ENCODE data around the gene PSMB8.
"Not testable (repeated sequence)": the region's sequence is repeated elsewhere in the genome, so short reads cannot be mapped to it uniquely, and the experiment has no call there.

Gene PSMB8

GRCh38 chr6:32843979-32844838 is at the start of gene PSMB8:
TSS of gene PSMB8 (minus strand) at chr6:32844047. CDS start at chr6:32843996, 51 bp downstream.
- peak; percentile 92 for DNase-seq

- DNase-seq = no peak
Observed at GRCh38 chr6:32890831-32891230, 47.0 kb upstream of the PSMB8 start.

- no peak for DNase-seq
Observed at GRCh38 chr6:32889533-32889932, 45.7 kb upstream of the PSMB8 start.

- DNase-seq = no peak
Observed at GRCh38 chr6:32888576-32888975, 44.7 kb upstream of the PSMB8 start.

GRCh38 chr6:32887616-32888015 is 43.8 kb upstream of the PSMB8 start:
- DNase-seq = no peak

GRCh38 chr6:32886681-32887383 is 43.0 kb upstream of the PSMB8 start:
- peak; percentile 57 for DNase-seq

GRCh38 chr6:32885698-32886286 is 41.9 kb upstream of the PSMB8 start:
- peak; percentile 76 for DNase-seq

GRCh38 chr6:32883789-32884188 is 39.9 kb upstream of the PSMB8 start:
- DNase-seq = no peak

- no peak for DNase-seq
Observed at GRCh38 chr6:32882879-32883250, 39.0 kb upstream of the PSMB8 start.

- DNase-seq = not testable (repeated sequence)
Observed at GRCh38 chr6:32880962-32881361, 37.1 kb upstream of the PSMB8 start.

GRCh38 chr6:32879691-32880090 is 35.8 kb upstream of the PSMB8 start:
- no peak for DNase-seq

GRCh38 chr6:32876603-32877002 is 32.8 kb upstream of the PSMB8 start:
- no peak for DNase-seq

GRCh38 chr6:32873947-32874346 is 30.1 kb upstream of the PSMB8 start:
- not testable (repeated sequence) for DNase-seq

- DNase-seq = peak; percentile 58
Observed at GRCh38 chr6:32868257-32868788, 24.5 kb upstream of the PSMB8 start.

GRCh38 chr6:32867554-32868256 is 23.9 kb upstream of the PSMB8 start:
- no peak for DNase-seq

GRCh38 chr6:32867022-32867477 is 23.2 kb upstream of the PSMB8 start:
- DNase-seq = no peak

- no peak for DNase-seq
Observed at GRCh38 chr6:32865724-32866443, 22.0 kb upstream of the PSMB8 start.

GRCh38 chr6:32862725-32863124 is 18.9 kb upstream of the PSMB8 start:
- no peak for DNase-seq

- DNase-seq = no peak
Observed at GRCh38 chr6:32860674-32861073, 16.8 kb upstream of the PSMB8 start.

GRCh38 chr6:32858194-32858593 is 14.3 kb upstream of the PSMB8 start:
- DNase-seq = no peak

GRCh38 chr6:32857156-32857891 is 13.5 kb upstream of the PSMB8 start:
- DNase-seq = no peak

Data from NCI-H2171 treated with DMSO at 0.1 percent for 48 hours (cell line).